Posterior cingulate gyrus (tissue), 11 donors: ENCODE results near the gene NUBP2.

Source experiments
- DNase-seq, 10 donors: peaks; one replicate each; pipeline versions ENCODE4 v3.0.0 to v3.0.0-alpha.2; 2020 to 2021; ENCODE audit warnings: mixed read lengths in 3 of 10
- intact Hi-C: fragments of 100-400 bp; cut with DNase I; formaldehyde crosslinking; loops from one replicate; pipeline ENCODE4 v1.15.1; 2023

NUBP2 gene

GRCh38 chr16:1782408-1783264 is at the start of gene NUBP2, which contains the start of gene SPSB3:
NUBP2 (plus strand) TSS chr16:1782960; CDS start chr16:1783021, 61 bp downstream.
SPSB3 (minus strand) TSS chr16:1782571; CDS start chr16:1781483, 1,088 bp downstream.
- DNase-seq: peak; percentile 100
- intact Hi-C loops: no loop called here

GRCh38 chr16:1734123-1734522 is 48.6 kb upstream of the NUBP2 start:
- intact Hi-C loops: no loop called here
- DNase-seq: no peak

GRCh38 chr16:1734816-1735215 is 47.9 kb upstream of the NUBP2 start:
- DNase-seq: no peak
- intact Hi-C loops: no loop called here

- intact Hi-C loops: no loop called here
- DNase-seq: no peak
Measured at GRCh38 chr16:1740234-1740633, 42.5 kb upstream of the NUBP2 start.

- intact Hi-C loops: no loop called here
- DNase-seq: no peak
Measured at GRCh38 chr16:1740781-1741490, 41.8 kb upstream of the NUBP2 start.

- no peak for DNase-seq
Measured at GRCh38 chr16:1741553-1742165, 41.1 kb upstream of the NUBP2 start.

GRCh38 chr16:1743376-1744337 is 39.1 kb upstream of the NUBP2 start:
- no peak for DNase-seq
- intact Hi-C loops: no loop called here

More at GRCh38 chr16:1741553-1742165, 41.1 kb upstream of the NUBP2 start:
- intact Hi-C loops: no loop called here

- no peak for DNase-seq
- intact Hi-C loops: no loop called here
Measured at GRCh38 chr16:1744338-1744840, 38.4 kb upstream of the NUBP2 start.

GRCh38 chr16:1745181-1745899 is 37.4 kb upstream of the NUBP2 start:
- intact Hi-C loops: no loop called here
- DNase-seq: no peak

- intact Hi-C loops: no loop called here
- peak in 1 of 10 donors; percentile 77 for DNase-seq
Measured at GRCh38 chr16:1745900-1746692, 36.7 kb upstream of the NUBP2 start.

- intact Hi-C loops: no loop called here
Measured at GRCh38 chr16:1746693-1747195, 36.0 kb upstream of the NUBP2 start.

GRCh38 chr16:1747934-1748333 is 34.8 kb upstream of the NUBP2 start:
- peak in 1 of 10 donors; percentile 67 for DNase-seq
- intact Hi-C loops: no loop called here

More at GRCh38 chr16:1746693-1747195, 36.0 kb upstream of the NUBP2 start:
- DNase-seq: peak in 1 of 10 donors; percentile 81

GRCh38 chr16:1749152-1750117 is 33.3 kb upstream of the NUBP2 start:
- DNase-seq: peak in 1 of 10 donors; percentile 71
- intact Hi-C loops: no loop called here

- intact Hi-C loops: no loop called here
- DNase-seq: no peak
Measured at GRCh38 chr16:1751946-1752345, 30.8 kb upstream of the NUBP2 start.

GRCh38 chr16:1752853-1753252 is 29.9 kb upstream of the NUBP2 start:
- DNase-seq: peak in 2 of 10 donors; percentile 30 to 84
- intact Hi-C loops: no loop called here

GRCh38 chr16:1754204-1754603 is 28.6 kb upstream of the NUBP2 start:
- intact Hi-C loops: no loop called here
- DNase-seq: no peak
